GM20000 (cell line): ENCODE results near the gene TSACC.

Experiments
- DNase-seq: peaks from one replicate; pipeline ENCODE4 v3.0.0; 2012; ENCODE audit warnings: low spot score
- TF ChIP-seq, protein P1 (sequence below): IDR thresholded peaks from 2 replicates; pipeline ENCODE4 v1.5.1; 2012; ENCODE audit warnings: mild to moderate bottlenecking, control low read depth; ENCODE audit errors: extremely low read depth, missing control alignments

The TSACC gene

DNA sequence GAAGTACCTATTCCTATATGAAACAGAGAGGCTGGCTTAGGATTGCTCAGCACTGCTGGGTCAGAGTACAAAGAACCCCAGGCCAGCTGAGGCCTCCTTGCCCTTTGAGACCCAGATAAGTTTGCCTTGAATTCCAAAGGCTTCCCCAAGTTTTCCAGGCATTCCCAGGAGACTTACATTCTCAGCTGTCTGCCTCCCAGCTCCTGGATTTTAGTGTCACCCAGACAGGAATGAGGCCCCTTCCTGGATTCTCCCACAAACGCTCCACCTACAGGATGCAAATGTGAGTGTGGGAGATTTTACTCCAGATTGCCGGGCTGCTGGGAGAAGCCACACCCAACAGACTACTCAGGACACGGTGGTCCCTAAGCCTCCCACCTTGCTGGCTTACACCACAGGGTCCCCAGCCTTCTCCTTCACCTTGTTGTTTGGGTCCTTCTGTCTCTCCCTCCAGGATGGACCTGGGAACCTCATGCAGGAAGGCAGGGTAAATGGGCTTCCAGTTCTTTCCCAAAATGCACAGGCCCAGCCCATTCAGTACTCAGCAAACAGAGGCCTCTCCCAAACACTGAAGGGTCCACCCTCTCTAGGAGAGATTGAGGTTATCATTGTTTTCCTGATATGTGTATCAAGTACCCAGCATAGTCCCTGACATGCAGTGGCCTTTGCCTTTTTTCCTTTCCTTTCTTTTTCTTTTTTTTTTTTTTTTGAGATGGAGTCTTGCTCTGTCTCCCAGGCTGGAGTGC, 41.3 kb downstream of the TSACC start:
- no peak for DNase-seq
- TF ChIP-seq, protein P1, sequence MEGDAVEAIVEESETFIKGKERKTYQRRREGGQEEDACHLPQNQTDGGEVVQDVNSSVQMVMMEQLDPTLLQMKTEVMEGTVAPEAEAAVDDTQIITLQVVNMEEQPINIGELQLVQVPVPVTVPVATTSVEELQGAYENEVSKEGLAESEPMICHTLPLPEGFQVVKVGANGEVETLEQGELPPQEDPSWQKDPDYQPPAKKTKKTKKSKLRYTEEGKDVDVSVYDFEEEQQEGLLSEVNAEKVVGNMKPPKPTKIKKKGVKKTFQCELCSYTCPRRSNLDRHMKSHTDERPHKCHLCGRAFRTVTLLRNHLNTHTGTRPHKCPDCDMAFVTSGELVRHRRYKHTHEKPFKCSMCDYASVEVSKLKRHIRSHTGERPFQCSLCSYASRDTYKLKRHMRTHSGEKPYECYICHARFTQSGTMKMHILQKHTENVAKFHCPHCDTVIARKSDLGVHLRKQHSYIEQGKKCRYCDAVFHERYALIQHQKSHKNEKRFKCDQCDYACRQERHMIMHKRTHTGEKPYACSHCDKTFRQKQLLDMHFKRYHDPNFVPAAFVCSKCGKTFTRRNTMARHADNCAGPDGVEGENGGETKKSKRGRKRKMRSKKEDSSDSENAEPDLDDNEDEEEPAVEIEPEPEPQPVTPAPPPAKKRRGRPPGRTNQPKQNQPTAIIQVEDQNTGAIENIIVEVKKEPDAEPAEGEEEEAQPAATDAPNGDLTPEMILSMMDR: no peak

GRCh38 chr1:156382561-156382960, 44.2 kb downstream of the TSACC start:
- TF ChIP-seq, protein P1: no peak
- DNase-seq: no peak

- peak; percentile 89 for DNase-seq
- TF ChIP-seq, protein P1: peak; percentile 92
Observed at GRCh38 chr1:156383023-156383422, 44.7 kb downstream of the TSACC start.

GRCh38 chr1:156384007-156384406, 45.7 kb downstream of the TSACC start:
- no peak for DNase-seq
- TF ChIP-seq, protein P1: no peak

DNA sequence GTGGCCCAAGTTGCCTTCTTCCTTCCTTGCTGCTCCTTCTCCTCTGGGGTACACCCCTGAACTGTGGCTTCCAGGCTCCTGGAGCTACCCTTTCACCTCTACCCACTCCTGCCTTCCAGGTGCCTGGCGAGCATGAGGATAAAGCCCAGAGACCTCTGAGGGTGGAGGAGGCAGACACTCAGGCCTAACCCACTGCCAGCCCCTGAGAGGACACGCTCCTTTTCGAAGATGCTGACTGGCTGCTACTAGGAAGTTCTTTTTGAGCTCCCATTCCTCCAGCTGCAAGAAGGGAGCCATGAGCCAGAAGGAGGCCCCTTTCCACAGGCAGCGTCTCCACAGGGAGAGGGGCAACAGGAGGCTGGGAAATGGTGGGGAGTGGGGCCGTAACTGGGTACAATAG, 46.3 kb downstream of the TSACC start:
- TF ChIP-seq, protein P1: no peak
- DNase-seq: no peak

GRCh38 chr1:156385534-156386031, 47.3 kb downstream of the TSACC start:
- peak; percentile 87 for DNase-seq
- TF ChIP-seq, protein P1: peak; percentile 57

- TF ChIP-seq, protein P1: no peak
Observed at GRCh38 chr1:156386134-156386901, 48.0 kb downstream of the TSACC start.

More at GRCh38 chr1:156386134-156386901, 48.0 kb downstream of the TSACC start:
- DNase-seq: no peak
